Stimulated activated naive CD8-positive, alpha-beta T cell treated with anti-CD3 and anti-CD28 coated beads, Interleukin-15, Interleukin-2, amounts not matched to agents 100 U/mL and 50 U/mL, for 24 hours (primary cell): Measurements from ENCODE around the gene DPH3.

Source experiments
- ATAC-seq: fragments of 150-1000 bp; cut with Tn5 transposase; one replicate; pipeline ENCODE4 v1.10.0; 2021
- DNase-seq: peaks from one replicate; pipeline ENCODE4 v3.0.0; 2021

DPH3 gene

GRCh38 chr3:16255326-16255725, 9.4 kb downstream of the DPH3 start:
- DNase-seq (no peak), ATAC-seq (no peak)

GRCh38 chr3:16254916-16255315, 9.8 kb downstream of the DPH3 start:
- ATAC-seq = peak; percentile 49

GRCh38 chr3:16253601-16254000, 11.1 kb downstream of the DPH3 start:
- DNase-seq = no peak

More at GRCh38 chr3:16254916-16255315, 9.8 kb downstream of the DPH3 start:
- DNase-seq = no peak

GRCh38 chr3:16252988-16253387, 11.8 kb downstream of the DPH3 start:
- ATAC-seq = no peak
- DNase-seq = no peak

More at GRCh38 chr3:16253601-16254000, 11.1 kb downstream of the DPH3 start:
- ATAC-seq = no peak

- ATAC-seq (no peak), DNase-seq (no peak)
Observed at GRCh38 chr3:16252243-16252978, 12.3 kb downstream of the DPH3 start.

- no peak for DNase-seq
Observed at GRCh38 chr3:16251316-16252085, 13.2 kb downstream of the DPH3 start.

GRCh38 chr3:16249886-16250285, 14.9 kb downstream of the DPH3 start:
- ATAC-seq (no peak), DNase-seq (no peak)

More at GRCh38 chr3:16251316-16252085, 13.2 kb downstream of the DPH3 start:
- ATAC-seq = no peak

GRCh38 chr3:16249336-16249735, 15.4 kb downstream of the DPH3 start:
- peak; percentile 44 for DNase-seq
- no peak for ATAC-seq

GRCh38 chr3:16248556-16248955, 16.2 kb downstream of the DPH3 start:
- ATAC-seq (no peak), DNase-seq (no peak)

- DNase-seq (peak; percentile 79), ATAC-seq (peak; percentile 78)
Observed at GRCh38 chr3:16247282-16248061, 17.3 kb downstream of the DPH3 start.

- DNase-seq = no peak
- ATAC-seq = no peak
Observed at GRCh38 chr3:16245609-16246008, 19.1 kb downstream of the DPH3 start.

GRCh38 chr3:16243706-16244490, 20.8 kb downstream of the DPH3 start:
- DNase-seq (no peak), ATAC-seq (no peak)

- ATAC-seq (no peak), DNase-seq (no peak)
Observed at GRCh38 chr3:16242177-16242576, 22.6 kb downstream of the DPH3 start.

GRCh38 chr3:16241225-16241624, 23.5 kb downstream of the DPH3 start:
- ATAC-seq (no peak), DNase-seq (no peak)

GRCh38 chr3:16240229-16241023, 24.3 kb downstream of the DPH3 start:
- DNase-seq (no peak), ATAC-seq (no peak)

- no peak for ATAC-seq
- DNase-seq = no peak
Observed at GRCh38 chr3:16239780-16240179, 25.0 kb downstream of the DPH3 start.

- no peak for DNase-seq
- no peak for ATAC-seq
Observed at GRCh38 chr3:16239086-16239770, 25.5 kb downstream of the DPH3 start.

- ATAC-seq = no peak
- DNase-seq = no peak
Observed at GRCh38 chr3:16236856-16237393, 27.8 kb downstream of the DPH3 start.

- no peak for DNase-seq
- ATAC-seq = no peak
Observed at GRCh38 chr3:16236030-16236639, 28.6 kb downstream of the DPH3 start.

- no peak for ATAC-seq
Observed at GRCh38 chr3:16234281-16234680, 30.5 kb downstream of the DPH3 start.

More at GRCh38 chr3:16234281-16234680, 30.5 kb downstream of the DPH3 start:
- DNase-seq = no peak
